ENCODE measurements around the gene BMPR1A. TPM values are rescaled to one million over a fixed set of nuclear protein-coding genes. Genes with fewer than 3 reads are reported as not detected.

BMPR1A gene
- total and polyA plus RNA-seq, 2 of the 4 experiments (the other 2 are of a cell fraction): 15.9 to 93.7 TPM

DNA sequence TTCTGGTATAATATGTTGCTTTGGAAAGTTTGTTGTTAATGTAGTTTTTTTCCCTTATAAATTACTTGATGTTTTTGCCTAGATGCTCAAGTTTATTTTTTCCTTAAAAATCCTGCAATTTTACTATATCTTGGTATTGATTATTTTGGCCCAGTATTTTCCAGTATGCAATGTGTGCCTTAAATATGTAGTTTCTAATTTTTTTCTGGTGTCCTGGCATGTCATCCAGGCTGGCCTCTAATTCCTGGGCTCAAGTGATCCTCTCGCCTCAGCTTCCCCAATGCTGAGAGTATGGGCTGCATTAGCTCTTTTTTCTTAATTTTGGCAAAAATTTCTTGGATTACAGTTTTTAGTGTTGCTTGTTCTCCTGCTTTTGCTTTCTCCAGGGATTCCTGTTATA, 57.6 kb downstream of the BMPR1A start:
- Histone ChIP-seq H2BK20ac (ENCODE audit: low read depth, low read length) (no peak overlapping the region), H2AFZ (replicated peaks; ENCODE audit: low read length, poor library complexity) (no peak overlapping the region), H3K56ac (ENCODE audit: extremely low read depth, insufficient read depth, low read length) (no peak overlapping the region), H2AK9ac (replicated peaks; ENCODE audit: low read depth, low read length, poor library complexity) (no peak overlapping the region), H4K8ac (ENCODE audit: low read depth in 2 of 2, low read length in 2 of 2) (no peak overlapping the region), H3K18ac (ENCODE audit: low read depth, low read length) (no peak overlapping the region), H3K9ac (ENCODE audit: low read depth, low read length) (no peak overlapping the region), H4K20me1 (ENCODE audit: insufficient read depth, low read length) (peaks cover 32% of the 10 kb centered on the region), H3K14ac (replicated peaks; ENCODE audit: low read depth, low read length) (no peak overlapping the region), H4K91ac (ENCODE audit: insufficient read depth, low read depth, low read length) (no peak overlapping the region), H3K4ac (ENCODE audit: low read depth, low read length) (no peak overlapping the region), H3K79me1 (ENCODE audit: low read depth in 1 of 2, low read length in 2 of 2) (peaks cover 48 to 69% of the 10 kb centered on the region in 2 experiments), H3K4me2 (ENCODE audit: low read depth, low read length) (no peak overlapping the region), H3K9me1 (ENCODE audit: insufficient read depth, low read length) (peaks cover 11% of the 10 kb centered on the region), H2BK120ac (ENCODE audit: low read depth, low read length) (no peak overlapping the region), H2BK15ac (ENCODE audit: low read depth, low read length) (no peak overlapping the region), H3K36me3 (ENCODE audit: control insufficient read depth, insufficient read depth, low read length) (no peaks in the 10 kb centered on the region), H3K9me3 (ENCODE audit: control insufficient read depth, insufficient read depth, low read length) (no peaks in the 10 kb centered on the region), H3K27ac (ENCODE audit: insufficient read depth, low read length) (no peak overlapping the region), H3K27me3 (ENCODE audit: control insufficient read depth, insufficient read depth, low read length) (no peaks in the 10 kb centered on the region), H2BK5ac (ENCODE audit: low read depth, low read length, poor library complexity, severe bottlenecking) (no peak overlapping the region), H4K5ac (ENCODE audit: low read depth, low read length) (no peak overlapping the region), H2AK5ac (ENCODE audit: low read depth, low read length) (no peak overlapping the region), H3K23ac (ENCODE audit: low read depth, low read length) (no peak overlapping the region), H3K4me3 (ENCODE audit: insufficient read depth, low read depth, low read length) (no peak overlapping the region), H3K4me1 (ENCODE audit: control insufficient read depth, insufficient read depth, low read length) (peaks cover 13% of the 10 kb centered on the region)
- whole genome bisulfite sequencing, 2 experiments (ENCODE audit: extremely low coverage in 2 of 2, insufficient read length in 1 of 2): no CpG with 5 or more reads among the region's 1 CpG
- in situ Hi-C loops (cut with MboI; ENCODE audit: low sequenced_read_pairs) (no loop called here), intact Hi-C loops (cut with micrococcal nuclease) (no loop called here), dilution Hi-C loops (cut with HindIII; ENCODE audit: low sequenced_read_pairs, unreplicated experiment) (no loop called here)
- DNase-seq (no peak), ATAC-seq (ENCODE audit: low read depth) (no peak)
- ChIA-PET POLR2A (ENCODE audit: unreplicated experiment) (no interaction called here), CTCF (interaction anchor here (0.7 kb wide), 1 partner anchor 13 kb away, joined by 5 read pairs; no protein-coding TSS in a partner anchor)
- BruUV-seq (replicated peaks): no TSS peak
- no peak for TF ChIP-seq CEBPB (IDR thresholded peaks at IDR 0.05; ENCODE audit: low read depth, low read length)
- no peak for TF ChIP-seq SMC3 (IDR thresholded peaks at IDR 0.05; ENCODE audit: low read depth, low read length)
- no peak for TF ChIP-seq MAFK (IDR thresholded peaks at IDR 0.05; ENCODE audit: low read depth, low read length)
- no peak for TF ChIP-seq ELK1 (IDR thresholded peaks at IDR 0.05; ENCODE audit: borderline replicate concordance, low read depth, low read length)
- no peak for TF ChIP-seq POLR2A (IDR thresholded peaks at IDR 0.05; ENCODE audit: low read depth, low read length)
- TF ChIP-seq USF2 (IDR thresholded peaks at IDR 0.05; ENCODE audit: low read depth, low read length): no peak
- TF ChIP-seq RAD21 (IDR thresholded peaks at IDR 0.05; ENCODE audit: low read length): no peak
- no peak for TF ChIP-seq BHLHE40 (IDR thresholded peaks at IDR 0.05; ENCODE audit: low read depth, low read length)
- no peak for TF ChIP-seq NFE2L2 (IDR thresholded peaks at IDR 0.05; ENCODE audit: low read depth, low read length)
- TF ChIP-seq MAZ (IDR thresholded peaks at IDR 0.05; ENCODE audit: borderline replicate concordance, low read depth, low read length): no peak
- no peak for TF ChIP-seq FOS (IDR thresholded peaks at IDR 0.05; ENCODE audit: low read depth, low read length)
- no peak for TF ChIP-seq CHD1 (IDR thresholded peaks at IDR 0.05; ENCODE audit: low read depth, low read length)
- no peak for TF ChIP-seq MXI1 (IDR thresholded peaks at IDR 0.05; ENCODE audit: borderline replicate concordance, low read depth, low read length)
- TF ChIP-seq, protein P1, sequence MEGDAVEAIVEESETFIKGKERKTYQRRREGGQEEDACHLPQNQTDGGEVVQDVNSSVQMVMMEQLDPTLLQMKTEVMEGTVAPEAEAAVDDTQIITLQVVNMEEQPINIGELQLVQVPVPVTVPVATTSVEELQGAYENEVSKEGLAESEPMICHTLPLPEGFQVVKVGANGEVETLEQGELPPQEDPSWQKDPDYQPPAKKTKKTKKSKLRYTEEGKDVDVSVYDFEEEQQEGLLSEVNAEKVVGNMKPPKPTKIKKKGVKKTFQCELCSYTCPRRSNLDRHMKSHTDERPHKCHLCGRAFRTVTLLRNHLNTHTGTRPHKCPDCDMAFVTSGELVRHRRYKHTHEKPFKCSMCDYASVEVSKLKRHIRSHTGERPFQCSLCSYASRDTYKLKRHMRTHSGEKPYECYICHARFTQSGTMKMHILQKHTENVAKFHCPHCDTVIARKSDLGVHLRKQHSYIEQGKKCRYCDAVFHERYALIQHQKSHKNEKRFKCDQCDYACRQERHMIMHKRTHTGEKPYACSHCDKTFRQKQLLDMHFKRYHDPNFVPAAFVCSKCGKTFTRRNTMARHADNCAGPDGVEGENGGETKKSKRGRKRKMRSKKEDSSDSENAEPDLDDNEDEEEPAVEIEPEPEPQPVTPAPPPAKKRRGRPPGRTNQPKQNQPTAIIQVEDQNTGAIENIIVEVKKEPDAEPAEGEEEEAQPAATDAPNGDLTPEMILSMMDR (conservative IDR thresholded peaks at IDR 0.05; ENCODE audit: low read depth, low read length): no peak
- TF ChIP-seq RFX5 (IDR thresholded peaks at IDR 0.05; ENCODE audit: low read depth, low read length): no peak
- no peak for TF ChIP-seq RCOR1 (IDR thresholded peaks at IDR 0.05; ENCODE audit: insufficient replicate concordance, low read length)
